Stimulated activated CD8-positive, alpha-beta memory T cell treated with anti-CD3 and anti-CD28 coated beads, Interleukin-15, amount 100 ng/mL, for 4 hours (primary cell): ENCODE data around the gene TEX30.

Experiments used
- DNase-seq, 2 donors: peaks; one replicate each; pipeline ENCODE4 v3.0.0-alpha.2; 2020; ENCODE audit warnings: low read depth in 2 of 2

TEX30 gene

GRCh38 chr13:102779436-102780159 lies 6.0 kb upstream of the TEX30 start:
- DNase-seq = no peak

- DNase-seq = no peak
Measured at GRCh38 chr13:102777736-102778135, 4.2 kb upstream of the TEX30 start.

- DNase-seq = no peak
Measured at GRCh38 chr13:102776271-102776670, 2.7 kb upstream of the TEX30 start.

- no peak for DNase-seq
Measured at GRCh38 chr13:102774591-102775520, 1.3 kb upstream of the TEX30 start.

GRCh38 chr13:102774214-102774568 lies 605 bp upstream of the TEX30 start:
- DNase-seq = no peak

- no peak for DNase-seq
Measured at GRCh38 chr13:102772042-102772425, 1.6 kb downstream of the TEX30 start.

- no peak for DNase-seq
Measured at GRCh38 chr13:102771298-102772041, 2.1 kb downstream of the TEX30 start.

GRCh38 chr13:102770435-102770834 lies 3.2 kb downstream of the TEX30 start:
- DNase-seq = no peak

GRCh38 chr13:102769679-102770078 lies 3.9 kb downstream of the TEX30 start:
- no peak for DNase-seq

- no peak for DNase-seq
Measured at GRCh38 chr13:102768909-102769308, 4.7 kb downstream of the TEX30 start.

- no peak for DNase-seq
Measured at GRCh38 chr13:102763741-102764140, 9.8 kb downstream of the TEX30 start.

- DNase-seq = no peak
Measured at GRCh38 chr13:102761071-102761470, 12.5 kb downstream of the TEX30 start.

- DNase-seq = no peak
Measured at GRCh38 chr13:102758842-102759241, 14.7 kb downstream of the TEX30 start.

GRCh38 chr13:102757006-102757405 lies 16.6 kb downstream of the TEX30 start:
- DNase-seq = no peak

- no peak for DNase-seq
Measured at GRCh38 chr13:102751886-102752285, 21.7 kb downstream of the TEX30 start.

- DNase-seq = no peak
Measured at GRCh38 chr13:102742506-102742905, 31.1 kb downstream of the TEX30 start.

- no peak for DNase-seq
Measured at GRCh38 chr13:102742101-102742500, 31.5 kb downstream of the TEX30 start.

- DNase-seq = no peak
Measured at GRCh38 chr13:102729560-102730270, 43.9 kb downstream of the TEX30 start.

GRCh38 chr13:102726430-102726829 lies 47.2 kb downstream of the TEX30 start:
- no peak for DNase-seq

GRCh38 chr13:102724923-102725322 lies 48.7 kb downstream of the TEX30 start:
- DNase-seq = no peak

GRCh38 chr13:102721800-102722231 lies 51.8 kb downstream of the TEX30 start:
- no peak for DNase-seq

- DNase-seq = no peak
Measured at GRCh38 chr13:102718746-102719145, 54.8 kb downstream of the TEX30 start.
